ENCODE data around the gene CACNG7. TPM values are rescaled to one million over a fixed set of nuclear protein-coding genes. Genes with fewer than 3 reads are reported as not detected.

Gene CACNG7
- total and polyA plus RNA-seq, 4 experiments from 2014 or later, result not detected

GRCh38 chr19:53882391-53883050 is 26.6 kb upstream of the CACNG7 start:
- ChIA-PET POLR2A (ENCODE audit: partially characterized antibody) (interaction anchor here (1.2 to 3.0 kb wide), 3 partner anchors 15 to 29 kb away, joined by 3 to 40 read pairs (median 4); partner anchors contain the start of gene MYADM), CTCF (ENCODE audit: partially characterized antibody) (interaction anchor here (0.6 to 4.1 kb wide), 14 partner anchors 11 to 77 kb away, joined by 3 to 47 read pairs (median 6); partner anchors contain the start of gene MYADM)
- intact Hi-C loops (cut with micrococcal nuclease), result loop anchor here (1.0 to 5.0 kb wide), 2 partner anchors 29 to 685 kb away; no protein-coding TSS in a partner anchor
- Histone ChIP-seq H3K9me3 (ENCODE audit: control insufficient read depth in 1 of 2, low read length in 2 of 2) (no peaks in the 10 kb centered on the region), H3K36me3 (ENCODE audit: insufficient read depth, low read length) (no peaks in the 10 kb centered on the region), H3K4me3 (ENCODE audit: low read length in 2 of 2) (no peak overlapping the region), H3K27ac (ENCODE audit: low read depth, low read length) (no peak overlapping the region), H3K27me3 (ENCODE audit: insufficient read depth, low read length) (peaks cover 45% of the 10 kb centered on the region), H3K4me1 (ENCODE audit: insufficient read depth, low read length) (peaks cover 46% of the 10 kb centered on the region)
- Mint-ChIP-seq H3K27ac (peak overlapping the region in 3 of 7 donors; percentile 9 to 82 (median 27)), H3K9me3 (no peaks in the 10 kb centered on the region), H3K36me3 (peaks cover 0 to under 1% of the 10 kb centered on the region in 2 donors), H3K4me3 (peak overlapping the region in 4 of 8 donors; percentile 26 to 67 (median 44)), H3K27me3 (peaks cover 27 to 32% of the 10 kb centered on the region in 2 donors), H3K4me1 (peaks cover 9 to 31% (median 12%) of the 10 kb centered on the region in 4 donors)
- DNase-seq, result peak in 1 of 5 donors; percentile 22

- Mint-ChIP-seq H3K27me3 (peaks cover 27 to 32% of the 10 kb centered on the region in 2 donors), H3K4me1 (peaks cover 7 to 25% (median 9%) of the 10 kb centered on the region in 4 donors), H3K4me3 (peak overlapping the region in 1 of 8 donors; percentile 61), H3K27ac (peak overlapping the region in 2 of 7 donors; percentile 27 to 40), H3K9me3 (no peaks in the 10 kb centered on the region), H3K36me3 (no peaks in the 10 kb centered on the region)
- DNase-seq, result peak in 2 of 5 donors; percentile 25 to 57
- no peak overlapping the region for H3K27ac ChIP-seq (ENCODE audit: low read depth, low read length)
- peaks cover 45% of the 10 kb centered on the region for H3K27me3 ChIP-seq (ENCODE audit: insufficient read depth, low read length)
- no peaks in the 10 kb centered on the region for H3K9me3 ChIP-seq (ENCODE audit: control insufficient read depth in 1 of 2, low read length in 2 of 2)
- ChIA-PET CTCF (ENCODE audit: partially characterized antibody) (interaction anchor here (0.6 to 4.1 kb wide), 6 partner anchors 15 to 76 kb away, joined by 3 to 47 read pairs (median 6); no protein-coding TSS in a partner anchor), POLR2A (ENCODE audit: partially characterized antibody) (interaction anchor here (3.0 kb wide), 1 partner anchor 16 kb away, joined by 40 read pairs; the partner anchor contains the start of gene MYADM)
- H3K4me1 ChIP-seq (ENCODE audit: insufficient read depth, low read length), result peaks cover 43% of the 10 kb centered on the region
- H3K36me3 ChIP-seq (ENCODE audit: insufficient read depth, low read length), result no peaks in the 10 kb centered on the region
- intact Hi-C loops (cut with micrococcal nuclease), result loop anchor here (5.0 kb wide), 1 partner anchor 686 kb away; no protein-coding TSS in a partner anchor
- H3K4me3 ChIP-seq (ENCODE audit: low read length in 2 of 2), result no peak overlapping the region
These were observed 25.8 kb upstream of the CACNG7 start for GRCh38 chr19:53883231-53883661.

GRCh38 chr19:53883741-53884140 is 25.3 kb upstream of the CACNG7 start:
- CTCF ChIA-PET (ENCODE audit: partially characterized antibody), result interaction anchor here (0.9 to 4.1 kb wide), 4 partner anchors 15 to 43 kb away, joined by 3 to 47 read pairs (median 5); no protein-coding TSS in a partner anchor
- Mint-ChIP-seq H3K4me3 (peak overlapping the region in 4 of 8 donors; percentile 6 to 71 (median 66)), H3K9me3 (no peaks in the 10 kb centered on the region), H3K36me3 (no peaks in the 10 kb centered on the region), H3K4me1 (peaks cover 7 to 22% (median 9%) of the 10 kb centered on the region in 4 donors), H3K27me3 (peaks cover 27 to 32% of the 10 kb centered on the region in 2 donors), H3K27ac (peak overlapping the region in 3 of 7 donors; percentile 3 to 93 (median 40))
- no peak overlapping the region for H3K4me3 ChIP-seq (ENCODE audit: low read length in 2 of 2)
- DNase-seq, result no peak
- peaks cover 44% of the 10 kb centered on the region for H3K27me3 ChIP-seq (ENCODE audit: insufficient read depth, low read length)
- POLR2A ChIA-PET (ENCODE audit: partially characterized antibody), result interaction anchor here (3.0 kb wide), 1 partner anchor 16 kb away, joined by 40 read pairs; the partner anchor contains the start of gene MYADM
- H3K36me3 ChIP-seq (ENCODE audit: insufficient read depth, low read length), result no peaks in the 10 kb centered on the region
- H3K27ac ChIP-seq (ENCODE audit: low read depth, low read length), result no peak overlapping the region
- peaks cover 42% of the 10 kb centered on the region for H3K4me1 ChIP-seq (ENCODE audit: insufficient read depth, low read length)
- intact Hi-C loops (cut with micrococcal nuclease), result loop anchor here (5.0 kb wide), 1 partner anchor 686 kb away; no protein-coding TSS in a partner anchor
- H3K9me3 ChIP-seq (ENCODE audit: control insufficient read depth in 1 of 2, low read length in 2 of 2), result no peaks in the 10 kb centered on the region

- ChIA-PET POLR2A (ENCODE audit: partially characterized antibody) (interaction anchor here (0.6 kb wide), 1 partner anchor 10 kb away, joined by 3 read pairs; no protein-coding TSS in a partner anchor), CTCF (ENCODE audit: partially characterized antibody) (interaction anchor here (1.1 to 4.1 kb wide), 4 partner anchors 10 to 31 kb away, joined by 3 to 47 read pairs (median 4); partner anchors contain the start of gene MYADM)
- Mint-ChIP-seq H3K36me3 (no peaks in the 10 kb centered on the region), H3K27ac (no peak overlapping the region), H3K27me3 (peaks cover 24 to 28% of the 10 kb centered on the region in 2 donors), H3K4me3 (peak overlapping the region in 2 of 8 donors; percentile 18 to 52), H3K9me3 (no peaks in the 10 kb centered on the region), H3K4me1 (peaks cover 4 to 18% (median 7%) of the 10 kb centered on the region in 4 donors)
- Histone ChIP-seq H3K36me3 (ENCODE audit: insufficient read depth, low read length) (no peaks in the 10 kb centered on the region), H3K27ac (ENCODE audit: low read depth, low read length) (no peak overlapping the region), H3K4me3 (ENCODE audit: low read length in 2 of 2) (no peak overlapping the region), H3K27me3 (ENCODE audit: insufficient read depth, low read length) (peaks cover 39% of the 10 kb centered on the region), H3K9me3 (ENCODE audit: control insufficient read depth in 1 of 2, low read length in 2 of 2) (no peaks in the 10 kb centered on the region), H3K4me1 (ENCODE audit: insufficient read depth, low read length) (peaks cover 36% of the 10 kb centered on the region)
- intact Hi-C loops (cut with micrococcal nuclease), result loop anchor here (5.0 kb wide), 1 partner anchor 687 kb away; no protein-coding TSS in a partner anchor
- no peak for DNase-seq
These were observed 24.8 kb upstream of the CACNG7 start for GRCh38 chr19:53884256-53884655.

GRCh38 chr19:53885036-53885435 is 24.0 kb upstream of the CACNG7 start:
- peaks cover 31% of the 10 kb centered on the region for H3K4me1 ChIP-seq (ENCODE audit: insufficient read depth, low read length)
- H3K36me3 Mint-ChIP-seq, result no peaks in the 10 kb centered on the region
- H3K27ac Mint-ChIP-seq, result no peak overlapping the region

GRCh38 chr19:53892301-53892980 is 16.6 kb upstream of the CACNG7 start:
- Mint-ChIP-seq H3K27ac (peak overlapping the region in 1 of 7 donors; percentile 46), H3K36me3 (no peaks in the 10 kb centered on the region), H3K4me3 (no peak overlapping the region), H3K4me1 (peaks cover 0 to 7% (median 1%) of the 10 kb centered on the region in 4 donors), H3K27me3 (peaks cover 28 to 31% of the 10 kb centered on the region in 2 donors), H3K9me3 (no peaks in the 10 kb centered on the region)
- Histone ChIP-seq H3K4me1 (ENCODE audit: insufficient read depth, low read length) (peaks cover 4% of the 10 kb centered on the region), H3K27me3 (ENCODE audit: insufficient read depth, low read length) (no peaks in the 10 kb centered on the region), H3K27ac (ENCODE audit: low read depth, low read length) (no peak overlapping the region), H3K36me3 (ENCODE audit: insufficient read depth, low read length) (no peaks in the 10 kb centered on the region), H3K9me3 (ENCODE audit: control insufficient read depth in 1 of 2, low read length in 2 of 2) (no peaks in the 10 kb centered on the region), H3K4me3 (ENCODE audit: low read length in 2 of 2) (no peak overlapping the region)
- ChIA-PET CTCF (ENCODE audit: partially characterized antibody) (no interaction called here), POLR2A (ENCODE audit: partially characterized antibody) (no interaction called here)
- peak in 1 of 5 donors; percentile 28 for DNase-seq
- intact Hi-C loops (cut with micrococcal nuclease), result no loop called here

More at GRCh38 chr19:53885036-53885435, 24.0 kb upstream of the CACNG7 start:
- H3K27me3 Mint-ChIP-seq, result peaks cover 24 to 28% of the 10 kb centered on the region in 2 donors
- H3K4me3 Mint-ChIP-seq, result no peak overlapping the region
- peaks cover 5 to 18% (median 8%) of the 10 kb centered on the region in 4 donors for H3K4me1 Mint-ChIP-seq
- intact Hi-C loops (cut with micrococcal nuclease), result no loop called here
- peaks cover 32% of the 10 kb centered on the region for H3K27me3 ChIP-seq (ENCODE audit: insufficient read depth, low read length)
- H3K27ac ChIP-seq (ENCODE audit: low read depth, low read length), result no peak overlapping the region
- no peaks in the 10 kb centered on the region for H3K9me3 ChIP-seq (ENCODE audit: control insufficient read depth in 1 of 2, low read length in 2 of 2)
- no peaks in the 10 kb centered on the region for H3K9me3 Mint-ChIP-seq
- no peaks in the 10 kb centered on the region for H3K36me3 ChIP-seq (ENCODE audit: insufficient read depth, low read length)
- no peak for DNase-seq
- CTCF ChIA-PET (ENCODE audit: partially characterized antibody), result interaction anchor here (1.1 to 4.1 kb wide), 3 partner anchors 10 to 32 kb away, joined by 3 to 47 read pairs (median 4); partner anchors contain the start of gene MYADM
- H3K4me3 ChIP-seq (ENCODE audit: low read length in 2 of 2), result no peak overlapping the region
- POLR2A ChIA-PET (ENCODE audit: partially characterized antibody), result interaction anchor here (0.6 kb wide), 1 partner anchor 11 kb away, joined by 3 read pairs; no protein-coding TSS in a partner anchor
